Breast epithelium (tissue), 4 donors: ENCODE results near the gene CPA3. TPM values are rescaled to one million over a fixed set of nuclear protein-coding genes. Genes with fewer than 3 reads are reported as not detected.

ENCODE experiments used
- DNase-seq, 2 donors: peaks; one replicate each; pipeline ENCODE4 v3.0.0-alpha.2; 2019; ENCODE audit warnings: low spot score in 2 of 2
- H3K27ac ChIP-seq, 2 donors: fragments of 200-600 bp; sonication (generic) in 1 of 2; one replicate each; pipeline ENCODE4 v1.5.1; 2016 to 2019; ENCODE audit warnings: mild to moderate bottlenecking in 1 of 2
- H3K27me3 ChIP-seq, 2 donors: fragments of 200-600 bp; sonication (generic) in 1 of 2; one replicate each; pipeline versions ENCODE4 v1.5.1 to v1.6.0; 2017 to 2019; ENCODE audit warnings: control low read depth in 1 of 2, mild to moderate bottlenecking in 1 of 2
- H3K36me3 ChIP-seq: fragments of 200-600 bp; one replicate; pipeline ENCODE4 v1.5.1; 2019
- H3K4me1 ChIP-seq, 2 donors: fragments of 200-600 bp; sonication (generic); one replicate each; pipeline ENCODE4 v1.5.1; 2016 to 2019; ENCODE audit warnings: control low read depth in 1 of 2
- H3K4me3 ChIP-seq, 3 donors: fragments of 200-600 bp; sonication (generic); 1 replicate in 2 of 3; 2 replicates in 1 of 3; pipeline ENCODE4 v1.5.1; 2016 to 2019; ENCODE audit warnings: mild to moderate bottlenecking in 3 of 3, moderate library complexity in 2 of 3
- H3K9me3 ChIP-seq, 2 donors: fragments of 200-600 bp; sonication (generic) in 1 of 2; one replicate each; pipeline ENCODE4 v1.5.1; 2016 to 2019; ENCODE audit warnings: control low read depth in 1 of 2
- CTCF ChIP-seq, 3 donors: fragments of 450-650 bp; IDR thresholded peaks; one replicate each; pipeline ENCODE4 v1.5.1; 2016 to 2017; ENCODE audit warnings: antibody characterized with exemption in 3 of 3, mild to moderate bottlenecking in 3 of 3, moderate library complexity in 3 of 3
- POLR2A ChIP-seq: fragments of 450-650 bp; IDR thresholded peaks from one replicate; pipeline ENCODE4 v1.6.1; 2016; ENCODE audit warnings: antibody characterized with exemption, mild to moderate bottlenecking, moderate library complexity
- POLR2AphosphoS5 ChIP-seq, 3 donors: sonication (generic); formaldehyde crosslinking; IDR thresholded peaks; one replicate each; pipeline ENCODE4 v1.6.1; 2017; ENCODE audit warnings: antibody characterized with exemption in 3 of 3
- intact Hi-C: fragments of 100-400 bp; cut with DNase I; formaldehyde crosslinking; loops from one replicate; pipeline ENCODE4 v1.15.1; 2023; ENCODE audit warnings: low total_unique reads
- total RNA-seq, 3 donors: library from RNA; depleted of rRNA; stranded (reverse); fragments of >200 nt; gene quantifications; one replicate each; pipeline ENCODE4 v1.1.0, GENCODE V29; 2016

The CPA3 gene
- total RNA-seq, result 10 to 100 TPM in 2 of 3 donors, 1 to 10 TPM in 1; 5.6 to 44.2 (median 10.1) TPM

- DNase-seq, result no peak
- Histone ChIP-seq H3K27ac (no peak within 1 kb of the TSS), H3K4me3 (no peak within 1 kb of the TSS), H3K27me3 (no peaks in the 10 kb centered on the region), H3K36me3 (no peaks in the 10 kb centered on the region), H3K9me3 (no peaks in the 10 kb centered on the region), H3K4me1 (no peaks in the 10 kb centered on the region)
- TF ChIP-seq CTCF (IDR thresholded peaks at IDR 0.05) (no peak), POLR2A (no peak)
- intact Hi-C loops, result no loop called here
These were observed at the start of gene CPA3 for GRCh38 chr3:148865049-148865448. Gene CPA3 (plus strand): TSS chr3:148865296. CDS start chr3:148865308, 12 bp downstream.

GRCh38 chr3:148815316-148816110 is 49.6 kb upstream of the CPA3 start:
- Histone ChIP-seq H3K27me3 (no peaks in the 10 kb centered on the region), H3K36me3 (no peaks in the 10 kb centered on the region), H3K4me3 (no peak overlapping the region), H3K27ac (no peak overlapping the region), H3K9me3 (no peaks in the 10 kb centered on the region), H3K4me1 (no peaks in the 10 kb centered on the region)
- TF ChIP-seq POLR2AphosphoS5 (IDR thresholded peaks at IDR 0.05) (no peak), CTCF (IDR thresholded peaks at IDR 0.05) (no peak), POLR2A (no peak)
- DNase-seq, result no peak
- intact Hi-C loops, result no loop called here

- Histone ChIP-seq H3K4me3 (no peak overlapping the region), H3K27ac (no peak overlapping the region), H3K9me3 (no peaks in the 10 kb centered on the region), H3K27me3 (no peaks in the 10 kb centered on the region), H3K36me3 (no peaks in the 10 kb centered on the region), H3K4me1 (no peaks in the 10 kb centered on the region)
- TF ChIP-seq CTCF (IDR thresholded peaks at IDR 0.05) (no peak), POLR2A (no peak)
- no peak for DNase-seq
- intact Hi-C loops, result no loop called here
These were observed 48.7 kb upstream of the CPA3 start for GRCh38 chr3:148816427-148816826.

- H3K36me3 ChIP-seq, result no peaks in the 10 kb centered on the region
- no peak for TF ChIP-seq POLR2A
- TF ChIP-seq POLR2AphosphoS5 (IDR thresholded peaks at IDR 0.05), result no peak
- TF ChIP-seq CTCF (IDR thresholded peaks at IDR 0.05), result no peak
- no peaks in the 10 kb centered on the region for H3K9me3 ChIP-seq
- intact Hi-C loops, result no loop called here
- DNase-seq, result no peak
- H3K4me1 ChIP-seq, result no peaks in the 10 kb centered on the region
- no peak overlapping the region for H3K27ac ChIP-seq
- H3K4me3 ChIP-seq, result no peak overlapping the region
- H3K27me3 ChIP-seq, result no peaks in the 10 kb centered on the region
These were observed 48.0 kb upstream of the CPA3 start for GRCh38 chr3:148816981-148817525.
